Measurements from ENCODE around the gene CCBE1. TPM values are rescaled to one million over a fixed set of nuclear protein-coding genes. Genes with fewer than 3 reads are reported as not detected.

Gene CCBE1
- total and polyA plus RNA-seq, 2 of the 4 experiments (the other 2 are of a cell fraction): 64.8 to 148 TPM

DNA sequence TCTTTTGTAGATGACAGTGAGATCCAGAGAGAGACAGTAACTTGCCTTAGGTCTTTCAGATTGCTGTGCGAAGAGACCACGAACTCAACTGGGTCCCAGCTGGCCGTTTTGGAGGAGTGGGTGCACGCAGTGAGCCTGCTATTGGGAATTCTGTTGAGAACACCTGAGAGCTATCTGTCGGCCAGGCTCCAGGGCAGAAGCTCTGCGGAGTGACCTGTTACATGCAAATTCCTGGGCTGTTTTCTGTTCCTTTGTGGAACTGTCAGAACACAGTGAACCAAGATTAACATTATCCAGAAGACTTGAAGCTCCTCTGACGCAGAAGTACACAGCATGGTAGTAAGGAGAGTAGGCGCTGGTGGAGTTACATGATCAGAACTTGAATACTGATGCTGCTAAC is 238.6 kb downstream of the CCBE1 start:
- Histone ChIP-seq H3K9me1 (ENCODE audit: insufficient read depth, low read length) (peaks cover 4% of the 10 kb centered on the region; the same call in 1 of the 2 replicates), H3K4ac (ENCODE audit: low read depth, low read length) (no peak overlapping the region), H3K56ac (ENCODE audit: extremely low read depth, insufficient read depth, low read length) (no peak overlapping the region), H3K4me2 (ENCODE audit: low read depth, low read length) (no peak overlapping the region), H2AK5ac (ENCODE audit: low read depth, low read length) (no peak overlapping the region), H3K9ac (ENCODE audit: low read depth, low read length) (no peak overlapping the region), H2BK5ac (ENCODE audit: low read depth, low read length, poor library complexity, severe bottlenecking) (no peak overlapping the region), H3K4me1 (ENCODE audit: control insufficient read depth, insufficient read depth, low read length) (peaks cover 5% of the 10 kb centered on the region), H4K5ac (ENCODE audit: low read depth, low read length) (no peak overlapping the region), H3K36me3 (ENCODE audit: control insufficient read depth, insufficient read depth, low read length) (peaks cover 2% of the 10 kb centered on the region; the same call in 1 of the 2 replicates), H4K8ac (ENCODE audit: low read depth in 2 of 2, low read length in 2 of 2) (no peak overlapping the region), H3K23ac (ENCODE audit: low read depth, low read length) (no peak overlapping the region), H2AFZ (replicated peaks; ENCODE audit: low read length, poor library complexity) (no peak overlapping the region), H2AK9ac (replicated peaks; ENCODE audit: low read depth, low read length, poor library complexity) (no peak overlapping the region), H3K14ac (replicated peaks; ENCODE audit: low read depth, low read length) (no peak overlapping the region), H3K4me3 (ENCODE audit: insufficient read depth, low read depth, low read length) (no peak overlapping the region), H2BK15ac (ENCODE audit: low read depth, low read length) (no peak overlapping the region), H2BK120ac (ENCODE audit: low read depth, low read length) (no peak overlapping the region), H4K91ac (ENCODE audit: insufficient read depth, low read depth, low read length) (no peak overlapping the region), H3K27ac (ENCODE audit: insufficient read depth, low read length) (no peak overlapping the region), H3K79me1 (ENCODE audit: low read depth in 1 of 2, low read length in 2 of 2) (no peaks in the 10 kb centered on the region; a peak in 1 of 4 replicates), H4K20me1 (ENCODE audit: insufficient read depth, low read length) (no peaks in the 10 kb centered on the region), H3K9me3 (ENCODE audit: control insufficient read depth, insufficient read depth, low read length) (no peaks in the 10 kb centered on the region), H2BK20ac (ENCODE audit: low read depth, low read length) (no peak overlapping the region), H3K18ac (ENCODE audit: low read depth, low read length) (no peak overlapping the region), H3K27me3 (ENCODE audit: control insufficient read depth, insufficient read depth, low read length) (no peaks in the 10 kb centered on the region)
- TF ChIP-seq MAFK (IDR thresholded peaks at IDR 0.05; ENCODE audit: low read depth, low read length) (no peak), FOS (IDR thresholded peaks at IDR 0.05; ENCODE audit: low read depth, low read length) (no peak), CEBPB (IDR thresholded peaks at IDR 0.05; ENCODE audit: low read depth, low read length) (no peak), POLR2A (IDR thresholded peaks at IDR 0.05; ENCODE audit: low read depth, low read length) (no peak), CHD1 (IDR thresholded peaks at IDR 0.05; ENCODE audit: low read depth, low read length) (no peak), SMC3 (IDR thresholded peaks at IDR 0.05; ENCODE audit: low read depth, low read length) (no peak), MXI1 (IDR thresholded peaks at IDR 0.05; ENCODE audit: borderline replicate concordance, low read depth, low read length) (no peak)
- TF ChIP-seq, protein P1, sequence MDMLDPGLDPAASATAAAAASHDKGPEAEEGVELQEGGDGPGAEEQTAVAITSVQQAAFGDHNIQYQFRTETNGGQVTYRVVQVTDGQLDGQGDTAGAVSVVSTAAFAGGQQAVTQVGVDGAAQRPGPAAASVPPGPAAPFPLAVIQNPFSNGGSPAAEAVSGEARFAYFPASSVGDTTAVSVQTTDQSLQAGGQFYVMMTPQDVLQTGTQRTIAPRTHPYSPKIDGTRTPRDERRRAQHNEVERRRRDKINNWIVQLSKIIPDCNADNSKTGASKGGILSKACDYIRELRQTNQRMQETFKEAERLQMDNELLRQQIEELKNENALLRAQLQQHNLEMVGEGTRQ (IDR thresholded peaks at IDR 0.05; ENCODE audit: low read depth, low read length): no peak
- TF ChIP-seq, protein P2, sequence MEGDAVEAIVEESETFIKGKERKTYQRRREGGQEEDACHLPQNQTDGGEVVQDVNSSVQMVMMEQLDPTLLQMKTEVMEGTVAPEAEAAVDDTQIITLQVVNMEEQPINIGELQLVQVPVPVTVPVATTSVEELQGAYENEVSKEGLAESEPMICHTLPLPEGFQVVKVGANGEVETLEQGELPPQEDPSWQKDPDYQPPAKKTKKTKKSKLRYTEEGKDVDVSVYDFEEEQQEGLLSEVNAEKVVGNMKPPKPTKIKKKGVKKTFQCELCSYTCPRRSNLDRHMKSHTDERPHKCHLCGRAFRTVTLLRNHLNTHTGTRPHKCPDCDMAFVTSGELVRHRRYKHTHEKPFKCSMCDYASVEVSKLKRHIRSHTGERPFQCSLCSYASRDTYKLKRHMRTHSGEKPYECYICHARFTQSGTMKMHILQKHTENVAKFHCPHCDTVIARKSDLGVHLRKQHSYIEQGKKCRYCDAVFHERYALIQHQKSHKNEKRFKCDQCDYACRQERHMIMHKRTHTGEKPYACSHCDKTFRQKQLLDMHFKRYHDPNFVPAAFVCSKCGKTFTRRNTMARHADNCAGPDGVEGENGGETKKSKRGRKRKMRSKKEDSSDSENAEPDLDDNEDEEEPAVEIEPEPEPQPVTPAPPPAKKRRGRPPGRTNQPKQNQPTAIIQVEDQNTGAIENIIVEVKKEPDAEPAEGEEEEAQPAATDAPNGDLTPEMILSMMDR (conservative IDR thresholded peaks at IDR 0.05; ENCODE audit: low read depth, low read length): no peak
- ATAC-seq (ENCODE audit: low read depth) (no peak), DNase-seq (no peak)
- intact Hi-C loops (cut with micrococcal nuclease): loop anchor here (2.0 to 5.0 kb wide), 2 partner anchors 149 to 324 kb away; no protein-coding TSS in a partner anchor
- ChIA-PET POLR2A (ENCODE audit: unreplicated experiment) (no interaction called here), CTCF (interaction anchor here (0.8 to 2.4 kb wide), 5 partner anchors 11 to 365 kb away, joined by 3 to 37 read pairs (median 5); partner anchors contain the start of gene CCBE1)
- BruUV-seq (replicated peaks): no TSS peak
- WGBS, 2 experiments (ENCODE audit: extremely low coverage in 2 of 2, insufficient read length in 1 of 2): 72% methylated on average over 6 of the region's 8 CpGs; no CpG with 5 or more reads in 1 of the 2 experiments
- dilution Hi-C loops (cut with HindIII; ENCODE audit: low sequenced_read_pairs, unreplicated experiment): no loop called here
- in situ Hi-C loops (cut with MboI; ENCODE audit: low sequenced_read_pairs): loop anchor here (5.0 to 25.0 kb wide), 2 partner anchors 179 to 364 kb away; no protein-coding TSS in a partner anchor

Measured in IMR-90 (cell line).